Stimulated activated CD8-positive, alpha-beta memory T cell treated with anti-CD3 and anti-CD28 coated beads, Interleukin-7, amount 100 ng/mL, for 4 hours (primary cell): Measurements from ENCODE around the gene ZDHHC11B.
A peak's percentile ranks its signal among the peaks of the same experiment; 100 is the strongest.
"Not testable (repeated sequence)": the region's sequence is repeated elsewhere in the genome, so short reads cannot be mapped to it uniquely, and the experiment has no call there.

Experiments used
- DNase-seq, 2 donors: peaks; one replicate each; pipeline ENCODE4 v3.0.0-alpha.2; 2020; ENCODE audit warnings: low read depth in 2 of 2

Gene ZDHHC11B

GRCh38 chr5:715636-716035 is 68.9 kb downstream of the ZDHHC11B start:
- DNase-seq: not testable (repeated sequence)

GRCh38 chr5:714215-715118 is 70.1 kb downstream of the ZDHHC11B start:
- not testable (repeated sequence) for DNase-seq

GRCh38 chr5:713686-714085 is 70.8 kb downstream of the ZDHHC11B start:
- DNase-seq: not testable (repeated sequence)

GRCh38 chr5:708848-709517 is 75.5 kb downstream of the ZDHHC11B start:
- not testable (repeated sequence) for DNase-seq

GRCh38 chr5:708374-708773 is 76.2 kb downstream of the ZDHHC11B start:
- DNase-seq: not testable (repeated sequence)

- not testable (repeated sequence) for DNase-seq
These were observed 78.4 kb downstream of the ZDHHC11B start for GRCh38 chr5:706127-706526.

GRCh38 chr5:696753-697702 is 87.5 kb downstream of the ZDHHC11B start:
- DNase-seq: not testable (repeated sequence)

- not testable (repeated sequence) for DNase-seq
These were observed 88.3 kb downstream of the ZDHHC11B start for GRCh38 chr5:696191-696590.

- not testable (repeated sequence) for DNase-seq
These were observed 89.1 kb downstream of the ZDHHC11B start for GRCh38 chr5:695475-695874.

GRCh38 chr5:694042-694431 is 90.5 kb downstream of the ZDHHC11B start:
- not testable (repeated sequence) for DNase-seq

- DNase-seq: peak; percentile 32 to 75
These were observed 91.1 kb downstream of the ZDHHC11B start, which contains the start of gene TPPP for GRCh38 chr5:693271-694041. TSS of gene TPPP (minus strand) at chr5:693352. CDS start at chr5:678060, 15,292 bp downstream.

GRCh38 chr5:692529-693041 is 91.9 kb downstream of the ZDHHC11B start:
- not testable (repeated sequence) for DNase-seq

GRCh38 chr5:691817-692528 is 92.6 kb downstream of the ZDHHC11B start:
- no peak for DNase-seq

GRCh38 chr5:691049-691448 is 93.5 kb downstream of the ZDHHC11B start:
- DNase-seq: not testable (repeated sequence)

- not testable (repeated sequence) for DNase-seq
These were observed 94.2 kb downstream of the ZDHHC11B start for GRCh38 chr5:690293-690692.

- not testable (repeated sequence) for DNase-seq
These were observed 96.0 kb downstream of the ZDHHC11B start for GRCh38 chr5:688348-689010.

- DNase-seq: not testable (repeated sequence)
These were observed 97.6 kb downstream of the ZDHHC11B start for GRCh38 chr5:686936-687335.

- DNase-seq: not testable (repeated sequence)
These were observed 98.4 kb downstream of the ZDHHC11B start for GRCh38 chr5:686172-686523.
